Fibroblast of skin of scalp (primary cell): ENCODE data around the gene DNLZ.
A peak's percentile ranks its signal among the peaks of the same experiment; 100 is the strongest.

Experiments used
- DNase-seq: peaks from one replicate; pipeline ENCODE4 v3.0.0-alpha.2; 2013

DNLZ gene

GRCh38 chr9:136314944-136315343 lies 48.6 kb downstream of the DNLZ start:
- no peak for DNase-seq

GRCh38 chr9:136314056-136314416 lies 49.5 kb downstream of the DNLZ start:
- DNase-seq = no peak

GRCh38 chr9:136313111-136314055 lies 50.2 kb downstream of the DNLZ start:
- no peak for DNase-seq

GRCh38 chr9:136312436-136312835 lies 51.1 kb downstream of the DNLZ start:
- DNase-seq = peak; percentile 58

GRCh38 chr9:136312009-136312375 lies 51.6 kb downstream of the DNLZ start:
- DNase-seq = no peak

- DNase-seq = no peak
Observed at GRCh38 chr9:136311051-136312008, 52.2 kb downstream of the DNLZ start.

- DNase-seq = no peak
Observed at GRCh38 chr9:136310273-136311030, 53.1 kb downstream of the DNLZ start.

- DNase-seq = no peak
Observed at GRCh38 chr9:136309806-136310220, 53.7 kb downstream of the DNLZ start.
